Neural crest cell (in vitro differentiated cells): ENCODE data around the gene SLC38A6. TPM values are rescaled to one million over a fixed set of nuclear protein-coding genes. Genes with fewer than 3 reads are reported as not detected.
"Not testable (repeated sequence)": the region's sequence is repeated elsewhere in the genome, so short reads cannot be mapped to it uniquely, and the experiment has no call there.

Experiments used
- DNase-seq: peaks from one replicate; pipeline ENCODE4 v3.0.0; 2021; ENCODE audit warnings: low read depth, mixed read lengths, low spot score
- H3K27ac Mint-ChIP-seq: one replicate; pipeline ENCODE4 v1.8.0; 2021; ENCODE audit warnings: mild to moderate bottlenecking, mixed read lengths; ENCODE audit not compliant: unreplicated experiment
- H3K27me3 Mint-ChIP-seq: 2 replicates; pipeline ENCODE4 v1.8.0; 2021; ENCODE audit warnings: low read depth, mild to moderate bottlenecking, mixed read lengths
- H3K36me3 Mint-ChIP-seq: 2 replicates; pipeline ENCODE4 v1.8.0; 2021; ENCODE audit warnings: low read depth, mild to moderate bottlenecking, mixed read lengths
- H3K4me1 Mint-ChIP-seq: 2 replicates; pipeline ENCODE4 v1.8.0; 2021; ENCODE audit warnings: mixed read lengths
- H3K4me3 Mint-ChIP-seq: one replicate; pipeline ENCODE4 v1.8.0; 2021; ENCODE audit warnings: mild to moderate bottlenecking, mixed read lengths
- H3K9me3 Mint-ChIP-seq: 2 replicates; pipeline ENCODE4 v1.8.0; 2021; ENCODE audit warnings: mixed read lengths
- total RNA-seq: library from RNA; stranded (reverse); gene quantifications from 2 replicates; pipeline ENCODE4 v1.2.1, GENCODE V29; 2021
- TF ChIP-seq, protein P1 (sequence below): fragments of 200-600 bp; sonication (generic); conservative IDR thresholded peaks from 2 replicates; pipeline ENCODE4 v1.5.0; 2021; ENCODE audit warnings: antibody characterized with exemption, mild to moderate bottlenecking

SLC38A6 gene
- total RNA-seq, 1 donor from 2014 or later: 13.2 TPM

DNA sequence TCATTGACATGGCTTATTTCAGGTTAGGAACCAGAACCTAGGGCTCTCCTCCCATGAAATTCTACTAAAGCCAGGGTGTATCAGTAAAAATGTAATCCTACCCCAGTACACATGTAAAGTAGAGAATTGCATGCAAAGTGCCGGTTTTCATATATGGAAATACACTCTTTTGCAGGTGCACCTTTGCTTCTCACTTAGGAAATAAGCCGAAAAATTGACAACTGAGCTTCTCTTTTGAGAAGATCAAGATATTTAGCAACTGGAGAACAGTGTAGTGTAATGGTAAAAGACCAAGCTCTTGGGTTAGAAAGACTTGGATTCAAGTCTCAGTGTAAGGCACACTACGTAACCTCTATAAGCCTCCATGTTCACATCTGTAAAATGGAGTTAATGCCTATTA, 82.4 kb downstream of the SLC38A6 start:
- DNase-seq: no peak
- Mint-ChIP-seq H3K27me3 (no peaks in the 10 kb centered on the region), H3K36me3 (peaks cover 9% of the 10 kb centered on the region), H3K9me3 (peaks cover 3% of the 10 kb centered on the region), H3K4me1 (no peaks in the 10 kb centered on the region), H3K27ac (no peak overlapping the region), H3K4me3 (no peak overlapping the region)
- TF ChIP-seq, protein P1, sequence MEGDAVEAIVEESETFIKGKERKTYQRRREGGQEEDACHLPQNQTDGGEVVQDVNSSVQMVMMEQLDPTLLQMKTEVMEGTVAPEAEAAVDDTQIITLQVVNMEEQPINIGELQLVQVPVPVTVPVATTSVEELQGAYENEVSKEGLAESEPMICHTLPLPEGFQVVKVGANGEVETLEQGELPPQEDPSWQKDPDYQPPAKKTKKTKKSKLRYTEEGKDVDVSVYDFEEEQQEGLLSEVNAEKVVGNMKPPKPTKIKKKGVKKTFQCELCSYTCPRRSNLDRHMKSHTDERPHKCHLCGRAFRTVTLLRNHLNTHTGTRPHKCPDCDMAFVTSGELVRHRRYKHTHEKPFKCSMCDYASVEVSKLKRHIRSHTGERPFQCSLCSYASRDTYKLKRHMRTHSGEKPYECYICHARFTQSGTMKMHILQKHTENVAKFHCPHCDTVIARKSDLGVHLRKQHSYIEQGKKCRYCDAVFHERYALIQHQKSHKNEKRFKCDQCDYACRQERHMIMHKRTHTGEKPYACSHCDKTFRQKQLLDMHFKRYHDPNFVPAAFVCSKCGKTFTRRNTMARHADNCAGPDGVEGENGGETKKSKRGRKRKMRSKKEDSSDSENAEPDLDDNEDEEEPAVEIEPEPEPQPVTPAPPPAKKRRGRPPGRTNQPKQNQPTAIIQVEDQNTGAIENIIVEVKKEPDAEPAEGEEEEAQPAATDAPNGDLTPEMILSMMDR: no peak

DNA sequence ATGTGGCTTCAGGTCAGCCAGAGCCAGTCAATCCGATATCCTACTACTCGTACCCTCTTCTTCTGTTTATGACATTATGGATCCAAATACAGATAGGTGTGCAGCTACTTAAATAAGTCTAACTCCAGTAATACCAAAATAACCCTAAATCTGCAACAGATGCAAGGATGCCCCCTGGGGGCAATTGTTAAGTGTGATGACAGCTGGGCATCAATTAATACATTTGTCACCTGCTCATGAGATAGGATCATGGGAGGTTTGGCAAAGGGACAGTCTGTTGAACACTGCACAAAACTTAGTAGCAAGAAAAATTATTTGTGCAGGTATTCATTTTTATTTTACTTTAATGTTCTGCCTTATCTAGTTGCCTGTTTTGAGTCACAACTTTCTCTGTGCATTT, 83.2 kb downstream of the SLC38A6 start:
- no peak for DNase-seq
- H3K9me3 Mint-ChIP-seq: peaks cover 3% of the 10 kb centered on the region
- no peaks in the 10 kb centered on the region for H3K4me1 Mint-ChIP-seq
- peaks cover 9% of the 10 kb centered on the region for H3K36me3 Mint-ChIP-seq
- H3K27ac Mint-ChIP-seq: peak overlapping the region; percentile 37
- H3K4me3 Mint-ChIP-seq: no peak overlapping the region
- TF ChIP-seq, protein P1: no peak
- no peaks in the 10 kb centered on the region for H3K27me3 Mint-ChIP-seq

DNA sequence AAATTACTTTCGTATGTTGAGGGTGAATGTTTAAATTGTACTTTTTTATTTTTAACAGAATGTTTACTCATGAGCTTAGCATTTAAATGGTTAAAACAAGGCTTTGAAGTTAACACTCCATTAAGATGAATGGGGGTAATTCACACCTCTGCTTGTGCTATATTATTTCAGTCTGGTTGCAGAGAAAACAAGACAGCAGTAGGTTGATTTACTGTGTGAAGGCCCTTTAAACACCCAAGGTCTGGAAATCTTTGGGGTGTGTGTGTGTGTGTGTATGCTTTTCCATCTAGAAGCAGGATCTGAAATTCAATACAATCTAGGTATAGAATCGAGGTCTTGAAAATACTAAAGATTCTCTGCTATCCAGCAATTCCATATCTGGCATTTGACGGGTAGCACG, 83.8 kb downstream of the SLC38A6 start:
- H3K9me3 Mint-ChIP-seq: peaks cover 3% of the 10 kb centered on the region
- no peak for DNase-seq
- H3K36me3 Mint-ChIP-seq: peaks cover 9% of the 10 kb centered on the region
- no peaks in the 10 kb centered on the region for H3K4me1 Mint-ChIP-seq
- H3K27me3 Mint-ChIP-seq: no peaks in the 10 kb centered on the region
- H3K27ac Mint-ChIP-seq: no peak overlapping the region
- TF ChIP-seq, protein P1: no peak
- H3K4me3 Mint-ChIP-seq: no peak overlapping the region

DNA sequence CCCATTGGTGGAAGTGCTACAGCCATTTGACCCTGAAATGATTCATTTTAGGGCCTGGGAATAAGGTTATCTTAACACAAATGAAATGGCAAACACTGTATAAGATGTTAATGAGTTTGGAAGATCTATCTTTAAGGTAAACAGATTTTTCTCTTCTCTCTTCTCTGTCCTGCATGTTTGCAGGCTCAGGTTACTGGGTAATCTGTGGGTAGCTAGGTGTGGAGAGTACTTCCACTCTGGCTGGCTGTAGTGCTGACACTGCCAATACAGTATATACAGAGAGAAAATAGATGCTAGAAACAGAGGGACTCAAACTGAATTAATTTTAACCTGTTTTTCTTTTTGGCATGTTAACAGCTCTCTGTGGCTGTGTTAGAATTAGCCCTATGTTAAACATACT, 84.6 kb downstream of the SLC38A6 start:
- Mint-ChIP-seq H3K9me3 (peaks cover 3% of the 10 kb centered on the region), H3K27ac (no peak overlapping the region), H3K4me3 (no peak overlapping the region), H3K27me3 (no peaks in the 10 kb centered on the region), H3K4me1 (no peaks in the 10 kb centered on the region), H3K36me3 (peaks cover 9% of the 10 kb centered on the region)
- no peak for DNase-seq
- TF ChIP-seq, protein P1: no peak

DNA sequence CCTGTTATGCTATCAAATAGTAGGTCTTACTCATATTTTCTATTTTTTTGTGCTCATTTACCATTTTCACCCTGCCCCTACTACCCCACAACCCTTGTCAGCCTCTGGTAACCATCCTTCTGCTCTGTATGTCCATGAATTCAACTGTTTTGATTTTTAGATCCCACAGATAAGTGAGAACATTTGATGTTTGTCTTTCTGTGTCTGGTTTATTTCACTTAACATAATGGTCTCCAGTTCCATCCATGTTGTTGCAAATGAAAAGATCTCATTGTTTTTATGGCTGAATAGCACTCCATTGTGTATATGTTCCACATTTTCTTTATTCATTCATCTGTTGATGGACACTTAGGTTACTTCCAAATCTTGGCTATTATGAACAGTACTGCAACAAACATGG, 91.4 kb downstream of the SLC38A6 start:
- not testable (repeated sequence) for H3K9me3 Mint-ChIP-seq, H3K27me3 Mint-ChIP-seq, H3K4me3 Mint-ChIP-seq, DNase-seq, H3K36me3 Mint-ChIP-seq, H3K4me1 Mint-ChIP-seq
- H3K27ac Mint-ChIP-seq: peak overlapping the region; percentile 16

DNA sequence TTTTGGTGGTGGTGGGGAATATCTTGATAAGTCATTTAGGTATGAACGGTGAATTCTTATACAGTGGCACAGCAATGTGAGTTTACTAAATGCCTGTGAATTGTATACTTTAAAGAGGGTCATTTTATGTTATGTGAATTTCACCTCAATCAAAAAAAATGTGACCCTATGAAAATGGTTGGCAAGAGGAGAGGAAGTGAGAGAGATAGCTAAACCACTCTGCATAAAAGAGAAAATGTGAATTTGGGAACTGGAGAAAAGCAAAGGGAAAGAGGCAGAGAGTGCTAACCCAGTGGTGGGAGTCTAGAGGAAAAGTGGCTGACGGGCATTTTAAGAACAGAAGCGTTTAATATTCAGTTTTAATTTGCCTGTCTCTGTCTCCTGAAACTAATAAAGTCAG, 93.8 kb downstream of the SLC38A6 start:
- Mint-ChIP-seq H3K27me3 (no peaks in the 10 kb centered on the region), H3K4me1 (peaks cover 5% of the 10 kb centered on the region), H3K27ac (no peak overlapping the region), H3K9me3 (no peaks in the 10 kb centered on the region), H3K4me3 (no peak overlapping the region), H3K36me3 (peaks cover 2% of the 10 kb centered on the region)
- no peak for DNase-seq
- TF ChIP-seq, protein P1: no peak
